ENCODE results near the gene FARS2. TPM values are rescaled to one million over a fixed set of nuclear protein-coding genes. Genes with fewer than 3 reads are reported as not detected.

Gene FARS2
- total and polyA plus RNA-seq, 4 experiments from 2014 or later: 15.6 to 48.4 (median 24.3) TPM

DNA sequence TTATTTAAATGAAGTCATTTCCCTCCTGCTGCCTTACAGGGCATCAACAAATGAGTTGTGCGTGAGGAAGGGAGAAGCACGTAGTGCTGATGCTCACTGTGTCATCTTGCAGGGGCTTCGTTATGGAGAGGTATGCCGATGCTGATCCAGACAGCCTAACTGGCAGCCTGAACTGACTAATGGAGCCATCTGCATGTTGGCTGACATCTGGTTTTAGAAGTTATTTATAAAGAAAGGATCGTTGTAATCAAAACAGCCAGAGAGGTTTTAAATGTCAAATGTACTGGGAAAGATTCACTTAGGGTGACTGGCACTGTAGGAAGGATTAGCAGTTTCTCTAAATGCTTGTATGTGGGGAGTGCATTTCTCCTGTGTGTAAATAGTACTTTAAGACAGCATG is 54.6 kb downstream of the FARS2 start:
- intact Hi-C loops (cut with micrococcal nuclease): no loop called here
- ChIA-PET CTCF (ENCODE audit: partially characterized antibody) (no interaction called here), POLR2A (ENCODE audit: partially characterized antibody) (no interaction called here)
- H3K27ac Mint-ChIP-seq: no peak overlapping the region
- no peaks in the 10 kb centered on the region for H3K9me3 Mint-ChIP-seq
- no peaks in the 10 kb centered on the region for H3K36me3 ChIP-seq (ENCODE audit: insufficient read depth, low read length)
- no peaks in the 10 kb centered on the region for H3K4me1 ChIP-seq (ENCODE audit: insufficient read depth, low read length)
- no peaks in the 10 kb centered on the region for H3K27me3 ChIP-seq (ENCODE audit: insufficient read depth, low read length)
- no peaks in the 10 kb centered on the region for H3K9me3 ChIP-seq (ENCODE audit: control insufficient read depth in 1 of 2, low read length in 2 of 2)
- DNase-seq: no peak
- H3K4me3 ChIP-seq (ENCODE audit: low read length in 2 of 2): no peak overlapping the region
- H3K27me3 Mint-ChIP-seq: no peaks in the 10 kb centered on the region
- no peak overlapping the region for H3K27ac ChIP-seq (ENCODE audit: low read depth, low read length)
- H3K4me3 Mint-ChIP-seq: no peak overlapping the region
- H3K4me1 Mint-ChIP-seq: peaks cover 12 to 22% (median 15%) of the 10 kb centered on the region in 4 donors
- H3K36me3 Mint-ChIP-seq: peaks cover 0 to 5% of the 10 kb centered on the region in 2 donors

DNA sequence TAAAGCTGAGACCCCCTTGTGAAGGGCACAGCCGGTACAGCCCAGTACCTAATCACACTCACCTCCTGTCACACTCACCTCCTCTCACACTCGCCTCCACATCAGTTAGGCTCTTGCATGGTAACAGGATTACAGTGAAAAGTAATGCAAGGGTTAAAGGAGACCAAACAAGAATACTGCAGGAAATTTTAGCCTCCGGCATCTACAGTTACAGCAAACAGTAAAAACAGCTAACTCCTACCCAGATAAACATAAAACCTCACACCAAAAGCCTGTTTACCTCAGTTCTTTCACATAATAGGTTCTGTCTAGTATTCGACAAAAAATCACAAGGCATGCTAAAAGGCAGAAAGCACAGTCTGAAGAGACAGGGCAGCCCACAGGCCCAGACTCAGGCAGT is 55.6 kb downstream of the FARS2 start:
- Mint-ChIP-seq H3K4me3 (no peak overlapping the region), H3K36me3 (peaks cover 0 to 5% of the 10 kb centered on the region in 2 donors), H3K9me3 (no peaks in the 10 kb centered on the region), H3K27ac (peak overlapping the region in 1 of 7 donors; percentile 55), H3K27me3 (no peaks in the 10 kb centered on the region), H3K4me1 (peaks cover 17 to 28% (median 21%) of the 10 kb centered on the region in 4 donors)
- Histone ChIP-seq H3K27me3 (ENCODE audit: insufficient read depth, low read length) (no peaks in the 10 kb centered on the region), H3K27ac (ENCODE audit: low read depth, low read length) (no peak overlapping the region), H3K9me3 (ENCODE audit: control insufficient read depth in 1 of 2, low read length in 2 of 2) (no peaks in the 10 kb centered on the region), H3K4me1 (ENCODE audit: insufficient read depth, low read length) (no peaks in the 10 kb centered on the region), H3K4me3 (ENCODE audit: low read length in 2 of 2) (no peak overlapping the region), H3K36me3 (ENCODE audit: insufficient read depth, low read length) (no peaks in the 10 kb centered on the region)
- intact Hi-C loops (cut with micrococcal nuclease): no loop called here
- POLR2A ChIA-PET (ENCODE audit: partially characterized antibody): no interaction called here
- no peak for DNase-seq
- CTCF ChIA-PET (ENCODE audit: partially characterized antibody): no interaction called here

DNA sequence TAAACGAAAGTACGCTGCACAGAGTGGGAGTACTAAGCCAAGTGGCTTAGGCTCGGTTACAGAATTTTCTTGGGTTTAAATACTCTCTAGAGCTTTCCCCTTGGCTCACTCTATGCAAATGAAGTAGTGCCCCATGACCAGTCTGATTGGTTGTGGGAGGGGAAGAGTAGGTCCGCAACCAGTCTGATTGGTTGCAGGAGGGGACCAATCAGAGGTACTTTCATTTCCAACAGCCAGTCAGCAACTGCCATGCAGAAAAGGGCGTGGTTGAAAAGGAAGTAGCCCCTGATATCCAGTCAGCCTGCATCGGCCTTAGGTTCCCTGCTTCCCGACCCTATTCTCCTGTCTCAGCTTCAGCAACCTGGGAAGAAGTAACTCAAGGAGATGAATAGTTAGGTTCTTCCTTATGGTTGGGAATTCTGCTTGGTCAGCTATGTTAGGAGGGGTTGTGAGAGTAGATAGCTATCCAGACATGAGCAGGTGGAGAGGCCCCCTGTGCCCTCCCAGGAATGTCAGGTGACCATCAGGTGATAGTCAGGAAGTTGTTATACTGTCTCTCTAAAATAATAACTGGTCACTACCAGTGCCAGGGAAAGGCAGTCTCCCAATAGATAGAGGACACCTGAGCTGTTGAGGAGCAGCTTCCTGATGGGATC is 57.4 kb downstream of the FARS2 start:
- no peak overlapping the region for H3K4me3 ChIP-seq (ENCODE audit: low read length in 2 of 2)
- H3K27me3 ChIP-seq (ENCODE audit: insufficient read depth, low read length): no peaks in the 10 kb centered on the region
- no peaks in the 10 kb centered on the region for H3K36me3 ChIP-seq (ENCODE audit: insufficient read depth, low read length)
- H3K4me1 ChIP-seq (ENCODE audit: insufficient read depth, low read length): no peaks in the 10 kb centered on the region
- Mint-ChIP-seq H3K36me3 (peaks cover 3 to 9% of the 10 kb centered on the region in 2 donors), H3K9me3 (no peaks in the 10 kb centered on the region), H3K4me3 (no peak overlapping the region), H3K27me3 (no peaks in the 10 kb centered on the region), H3K27ac (peak overlapping the region in 1 of 7 donors; percentile 35), H3K4me1 (peaks cover 17 to 31% (median 23%) of the 10 kb centered on the region in 4 donors)
- ChIA-PET POLR2A (ENCODE audit: partially characterized antibody) (no interaction called here), CTCF (ENCODE audit: partially characterized antibody) (interaction anchor here (0.9 kb wide), 1 partner anchor 1229 kb away, joined by 3 read pairs; no protein-coding TSS in a partner anchor)
- no peak overlapping the region for H3K27ac ChIP-seq (ENCODE audit: low read depth, low read length)
- H3K9me3 ChIP-seq (ENCODE audit: control insufficient read depth in 1 of 2, low read length in 2 of 2): no peaks in the 10 kb centered on the region
- no peak for DNase-seq
- intact Hi-C loops (cut with micrococcal nuclease): no loop called here

DNA sequence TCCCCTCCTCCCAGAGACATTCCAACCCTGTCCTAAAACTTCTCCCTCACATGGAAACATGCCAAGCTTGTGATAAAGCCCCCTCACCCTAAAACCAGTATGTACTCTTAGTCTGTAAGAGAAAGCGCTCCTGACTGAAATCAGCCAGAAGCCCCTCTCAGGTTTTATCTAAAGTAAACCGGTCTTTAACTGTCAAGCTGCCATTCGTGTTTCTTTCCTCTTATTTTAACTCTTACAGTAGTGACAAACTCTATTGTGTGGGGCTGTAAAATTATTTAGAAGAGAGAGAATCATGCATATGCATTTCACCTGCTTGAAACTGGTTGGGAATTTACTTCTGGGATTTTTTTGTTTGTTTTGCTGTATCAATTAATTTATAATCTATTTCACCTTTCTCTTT is 62.7 kb downstream of the FARS2 start:
- ChIA-PET CTCF (ENCODE audit: partially characterized antibody) (interaction anchor here (1.5 kb wide), 1 partner anchor 21 kb away, joined by 3 read pairs; no protein-coding TSS in a partner anchor), POLR2A (ENCODE audit: partially characterized antibody) (no interaction called here)
- no peaks in the 10 kb centered on the region for H3K4me1 ChIP-seq (ENCODE audit: insufficient read depth, low read length)
- H3K9me3 ChIP-seq (ENCODE audit: control insufficient read depth in 1 of 2, low read length in 2 of 2): no peaks in the 10 kb centered on the region
- Mint-ChIP-seq H3K36me3 (peaks cover 18 to 31% of the 10 kb centered on the region in 2 donors), H3K9me3 (no peaks in the 10 kb centered on the region), H3K27ac (peak overlapping the region in 3 of 7 donors; percentile 2 to 36 (median 27)), H3K4me1 (peaks cover 13 to 21% (median 18%) of the 10 kb centered on the region in 4 donors), H3K27me3 (no peaks in the 10 kb centered on the region), H3K4me3 (no peak overlapping the region)
- intact Hi-C loops (cut with micrococcal nuclease): no loop called here
- H3K27ac ChIP-seq (ENCODE audit: low read depth, low read length): no peak overlapping the region
- H3K27me3 ChIP-seq (ENCODE audit: insufficient read depth, low read length): no peaks in the 10 kb centered on the region
- H3K4me3 ChIP-seq (ENCODE audit: low read length in 2 of 2): no peak overlapping the region
- no peak for DNase-seq
- H3K36me3 ChIP-seq (ENCODE audit: insufficient read depth, low read length): peaks cover 4% of the 10 kb centered on the region

DNA sequence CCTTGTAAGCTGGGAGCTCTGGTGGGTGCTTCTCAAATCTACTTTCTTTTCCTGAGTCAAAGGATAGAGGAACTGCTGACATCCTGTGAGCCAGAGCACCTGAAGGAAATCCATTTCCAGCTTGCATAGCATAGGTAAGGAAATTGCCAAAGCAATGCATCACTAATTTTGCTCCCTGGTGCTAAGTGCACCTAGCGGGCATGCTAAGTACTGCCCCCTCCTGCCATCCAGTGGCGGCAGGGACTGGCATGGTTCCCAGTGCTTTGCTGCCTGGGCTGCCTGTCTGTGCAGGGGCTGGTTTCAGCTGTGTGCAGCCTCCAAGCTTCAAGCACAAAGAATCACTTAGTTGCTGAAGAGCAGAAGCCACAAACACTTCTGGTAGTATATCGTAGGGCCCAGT is 63.9 kb downstream of the FARS2 start:
- intact Hi-C loops (cut with micrococcal nuclease): no loop called here
- no peak overlapping the region for H3K27ac Mint-ChIP-seq
- H3K4me3 Mint-ChIP-seq: no peak overlapping the region

DNA sequence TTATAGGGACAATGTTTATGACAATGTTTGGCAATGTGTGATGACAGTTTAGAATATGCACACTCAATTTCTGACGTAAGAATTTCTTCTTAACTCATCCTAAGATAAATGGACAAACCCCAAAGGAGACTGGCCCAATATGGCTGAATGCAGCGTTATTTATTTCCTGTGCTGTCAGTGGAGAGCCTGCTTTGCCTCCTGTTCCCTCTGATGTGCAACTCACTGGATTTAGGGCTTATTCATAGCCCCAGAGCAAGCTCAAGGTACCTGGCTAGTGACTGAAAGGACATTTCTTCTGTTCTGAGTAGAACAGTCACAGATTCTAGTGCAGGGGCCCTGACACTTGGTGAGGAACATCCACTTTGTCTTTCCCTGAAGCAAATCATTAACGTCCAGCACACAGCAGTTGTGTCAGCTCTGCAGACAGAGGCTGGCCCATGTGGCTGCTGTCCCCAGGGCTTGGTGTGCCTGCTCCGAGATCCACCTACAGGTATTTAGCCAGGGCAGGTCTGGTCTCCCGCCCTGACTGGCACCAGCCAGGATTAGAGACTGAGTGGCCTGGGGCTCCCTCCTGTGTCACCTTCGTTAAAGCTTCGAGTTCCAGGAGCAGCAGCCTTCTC is 64.8 kb downstream of the FARS2 start:
- no peaks in the 10 kb centered on the region for H3K4me1 ChIP-seq (ENCODE audit: insufficient read depth, low read length)
- DNase-seq: no peak
- Mint-ChIP-seq H3K27me3 (no peaks in the 10 kb centered on the region), H3K4me3 (no peak overlapping the region), H3K4me1 (peaks cover 3 to 19% (median 9%) of the 10 kb centered on the region in 4 donors), H3K9me3 (no peaks in the 10 kb centered on the region), H3K27ac (no peak overlapping the region), H3K36me3 (peaks cover 18 to 29% of the 10 kb centered on the region in 2 donors)
- POLR2A ChIA-PET (ENCODE audit: partially characterized antibody): no interaction called here
- H3K27me3 ChIP-seq (ENCODE audit: insufficient read depth, low read length): no peaks in the 10 kb centered on the region
- CTCF ChIA-PET (ENCODE audit: partially characterized antibody): no interaction called here
- H3K9me3 ChIP-seq (ENCODE audit: control insufficient read depth in 1 of 2, low read length in 2 of 2): no peaks in the 10 kb centered on the region
- no peak overlapping the region for H3K4me3 ChIP-seq (ENCODE audit: low read length in 2 of 2)
- no peak overlapping the region for H3K27ac ChIP-seq (ENCODE audit: low read depth, low read length)
- peaks cover 4% of the 10 kb centered on the region for H3K36me3 ChIP-seq (ENCODE audit: insufficient read depth, low read length)
- intact Hi-C loops (cut with micrococcal nuclease): no loop called here

More for the DNA sequence above, 63.9 kb downstream of the FARS2 start:
- no peaks in the 10 kb centered on the region for H3K9me3 ChIP-seq (ENCODE audit: control insufficient read depth in 1 of 2, low read length in 2 of 2)
- peaks cover 11 to 19% (median 12%) of the 10 kb centered on the region in 4 donors for H3K4me1 Mint-ChIP-seq
- H3K27me3 ChIP-seq (ENCODE audit: insufficient read depth, low read length): no peaks in the 10 kb centered on the region
- H3K27ac ChIP-seq (ENCODE audit: low read depth, low read length): no peak overlapping the region
- no peaks in the 10 kb centered on the region for H3K9me3 Mint-ChIP-seq
- no peaks in the 10 kb centered on the region for H3K27me3 Mint-ChIP-seq
- DNase-seq: no peak
- no peaks in the 10 kb centered on the region for H3K4me1 ChIP-seq (ENCODE audit: insufficient read depth, low read length)
- H3K4me3 ChIP-seq (ENCODE audit: low read length in 2 of 2): no peak overlapping the region
- CTCF ChIA-PET (ENCODE audit: partially characterized antibody): no interaction called here
- POLR2A ChIA-PET (ENCODE audit: partially characterized antibody): no interaction called here
- peaks cover 4% of the 10 kb centered on the region for H3K36me3 ChIP-seq (ENCODE audit: insufficient read depth, low read length)
- peaks cover 18 to 25% of the 10 kb centered on the region in 2 donors for H3K36me3 Mint-ChIP-seq

DNA sequence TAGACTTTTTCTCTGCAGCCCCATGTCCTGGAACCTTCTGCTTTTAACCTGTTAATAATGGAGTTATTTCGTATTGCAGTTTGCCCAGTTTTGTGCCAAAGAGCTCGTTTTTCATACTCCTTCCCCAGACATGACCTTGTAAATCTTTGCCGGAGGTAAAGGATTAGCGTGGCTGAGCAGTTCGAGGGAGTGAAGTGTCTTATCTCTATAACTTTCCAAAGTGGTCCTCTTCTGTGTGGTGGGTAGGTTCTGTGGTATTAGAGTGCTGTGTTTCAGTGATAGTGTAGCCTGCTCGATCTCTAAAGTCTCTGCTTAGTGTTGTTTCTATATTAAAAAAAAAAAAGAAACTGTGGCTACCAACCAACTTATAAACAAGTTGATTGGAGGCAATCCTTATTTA is 67.5 kb downstream of the FARS2 start:
- H3K27ac ChIP-seq (ENCODE audit: low read depth, low read length): no peak overlapping the region
- peak overlapping the region in 1 of 7 donors; percentile 34 for H3K27ac Mint-ChIP-seq
- CTCF ChIA-PET (ENCODE audit: partially characterized antibody): interaction anchor here (1.4 kb wide), 1 partner anchor 26 kb away, joined by 4 read pairs; no protein-coding TSS in a partner anchor

More for the DNA sequence above, 67.5 kb downstream of the FARS2 start:
- H3K27me3 Mint-ChIP-seq: no peaks in the 10 kb centered on the region
- POLR2A ChIA-PET (ENCODE audit: partially characterized antibody): no interaction called here
- no peak overlapping the region for H3K4me3 ChIP-seq (ENCODE audit: low read length in 2 of 2)
- no peaks in the 10 kb centered on the region for H3K27me3 ChIP-seq (ENCODE audit: insufficient read depth, low read length)
- no peaks in the 10 kb centered on the region for H3K9me3 Mint-ChIP-seq
- DNase-seq: no peak
- peaks cover 15 to 25% of the 10 kb centered on the region in 2 donors for H3K36me3 Mint-ChIP-seq
- peaks cover 4% of the 10 kb centered on the region for H3K36me3 ChIP-seq (ENCODE audit: insufficient read depth, low read length)
- H3K4me1 ChIP-seq (ENCODE audit: insufficient read depth, low read length): no peaks in the 10 kb centered on the region
- intact Hi-C loops (cut with micrococcal nuclease): no loop called here
- H3K9me3 ChIP-seq (ENCODE audit: control insufficient read depth in 1 of 2, low read length in 2 of 2): no peaks in the 10 kb centered on the region
- no peak overlapping the region for H3K4me3 Mint-ChIP-seq
- peaks cover 4 to 14% (median 7%) of the 10 kb centered on the region in 4 donors for H3K4me1 Mint-ChIP-seq
